ENCODE data around the gene HLF. TPM values are rescaled to one million over a fixed set of nuclear protein-coding genes. Genes with fewer than 3 reads are reported as not detected.

Gene HLF
- total RNA-seq, 1 donor from 2014 or later, result 33.7 TPM

DNA sequence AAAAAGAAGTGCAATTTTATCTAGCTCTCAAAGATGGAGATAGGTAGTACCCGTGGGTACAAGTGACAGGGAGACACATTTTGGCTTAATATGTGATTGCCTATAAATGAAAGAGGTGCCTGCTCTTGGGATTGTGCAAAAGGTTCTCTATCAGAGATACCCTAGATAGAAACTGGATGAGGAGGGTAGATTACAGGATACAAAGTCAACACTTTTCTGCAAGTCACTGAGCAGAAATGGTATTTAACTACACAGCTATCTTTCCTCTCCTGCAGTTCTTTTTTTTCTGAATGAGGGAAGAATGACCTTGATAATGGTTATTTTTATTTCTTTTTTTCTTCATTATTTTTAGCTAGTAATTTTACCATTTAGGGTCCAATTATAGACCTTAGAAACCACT is 89.2 kb downstream of the HLF start:
- no peak for DNase-seq (ENCODE audit: low spot score)

GRCh38 chr17:55354941-55355340 is 90.2 kb downstream of the HLF start:
- DNase-seq (ENCODE audit: low spot score), result no peak

DNA sequence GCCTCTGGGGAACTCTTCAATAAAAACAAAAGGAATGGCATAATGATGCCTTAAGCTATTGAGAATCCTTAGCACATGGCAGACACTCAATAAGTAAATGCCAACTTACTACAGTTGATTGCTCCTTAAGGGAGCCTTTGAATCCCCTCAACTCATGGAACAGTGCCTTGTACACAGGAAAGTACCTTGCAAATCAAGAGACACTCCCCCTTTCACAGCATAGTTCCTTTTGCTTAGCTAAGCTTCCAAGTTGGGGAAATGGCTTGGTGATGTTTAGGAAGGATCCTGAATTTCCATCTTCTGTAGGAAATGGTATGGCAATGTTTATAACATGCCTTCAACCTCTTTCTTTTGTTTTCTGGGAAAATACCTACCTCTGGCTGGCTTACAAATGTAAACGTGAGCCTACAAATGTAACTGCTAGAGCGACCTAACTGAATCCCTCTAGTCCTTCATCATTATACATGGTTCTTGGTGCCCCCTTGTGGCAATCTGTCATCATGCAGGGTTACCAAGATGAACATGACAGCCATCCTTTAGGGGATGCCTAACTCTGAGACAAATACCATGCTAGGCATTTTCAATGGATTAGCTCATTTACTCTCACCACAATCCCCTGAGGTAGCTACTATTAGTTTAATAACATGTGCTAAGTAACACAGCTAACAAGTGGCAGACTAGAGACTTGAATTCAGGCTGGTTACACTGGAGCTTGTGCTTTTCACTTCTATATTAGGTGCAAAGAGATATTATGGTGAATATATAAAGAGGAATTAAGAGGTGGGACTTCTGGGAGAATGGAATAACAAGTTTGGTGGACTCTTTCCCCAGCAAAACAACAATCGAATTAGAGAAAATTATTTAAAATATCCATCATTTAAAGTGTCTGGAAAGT is 91.9 kb downstream of the HLF start:
- DNase-seq (ENCODE audit: low spot score), result peak; percentile 59

DNA sequence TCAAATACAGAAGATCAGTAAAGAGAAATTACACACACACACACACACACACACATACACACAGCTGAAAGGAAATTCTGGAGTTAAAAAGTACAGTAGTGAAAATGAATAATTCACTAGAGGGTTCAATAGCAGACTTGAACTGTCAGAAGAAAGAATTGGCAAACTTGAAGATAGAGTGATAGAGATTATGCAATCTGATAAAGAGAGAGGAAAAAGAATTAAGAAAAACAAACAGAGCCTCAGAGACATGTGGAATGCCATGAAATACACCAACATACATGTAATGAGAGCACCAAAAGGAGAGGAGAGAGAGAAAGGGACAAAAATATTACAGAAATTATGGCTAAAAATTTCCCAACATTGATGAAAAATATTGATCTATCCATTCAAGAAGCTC is 96.2 kb downstream of the HLF start:
- DNase-seq (ENCODE audit: low spot score), result no peak

DNA sequence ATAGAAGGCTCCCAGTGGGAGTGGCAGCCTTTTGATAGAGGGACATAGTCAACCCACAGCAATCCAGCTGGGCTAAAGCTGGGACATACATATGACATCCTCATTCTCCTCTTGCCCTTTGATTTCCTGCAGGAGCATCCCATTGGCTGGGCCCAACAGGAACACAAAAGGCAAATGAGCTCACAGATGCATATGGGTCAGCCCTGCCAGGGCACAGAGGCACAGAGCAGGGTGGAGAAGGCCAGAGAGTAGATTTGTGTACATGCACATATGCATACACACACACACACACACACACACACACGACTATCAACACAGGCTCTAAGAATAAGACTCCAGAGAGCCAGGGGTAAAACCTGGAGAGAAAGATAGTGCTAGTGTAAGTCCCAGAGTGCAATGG is 98.3 kb downstream of the HLF start:
- no peak for DNase-seq (ENCODE audit: low spot score)

- DNase-seq (ENCODE audit: low spot score), result no peak
Observed at GRCh38 chr17:55366020-55366481, 101.3 kb downstream of the HLF start.

DNA sequence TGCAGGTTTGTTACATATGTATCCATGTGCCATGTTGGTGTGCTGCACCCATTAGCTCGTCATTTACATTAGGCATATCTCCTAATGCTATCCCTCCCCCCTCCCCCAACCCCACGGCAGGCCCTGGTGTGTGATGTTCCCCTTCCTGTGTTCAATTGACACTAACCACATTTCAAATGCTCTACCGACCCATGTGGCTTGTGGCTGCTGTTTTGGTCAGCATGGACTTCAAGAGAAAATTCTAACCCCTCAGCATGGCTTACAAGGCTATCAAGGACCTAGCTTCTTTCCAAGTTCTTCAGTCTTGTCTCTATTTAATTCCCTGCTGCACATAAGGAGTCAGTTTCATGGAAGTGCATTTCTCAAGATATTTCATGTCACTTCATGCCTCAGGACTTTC is 103.9 kb downstream of the HLF start:
- no peak for DNase-seq (ENCODE audit: low spot score)

Other genes starting within 250 kb of the HLF start
- gene MMD, start 156.9 kb downstream of the HLF start, total RNA-seq (ENCODE audit: insufficient read depth, low replicate concordance), result 13.7 TPM
- 1.9 TPM for gene SMIM36, start 246.5 kb downstream of the HLF start, total RNA-seq (ENCODE audit: insufficient read depth, low replicate concordance)

Measured in umbilical cord (tissue), 2 donors.